H9 (cell line): Measurements from ENCODE around the gene PSMA2. TPM values are rescaled to one million over a fixed set of nuclear protein-coding genes. Genes with fewer than 3 reads are reported as not detected.

Source experiments
- DNase-seq: peaks from one replicate; pipeline ENCODE4 v3.0.0-alpha.2; 2017
- H2AFZ ChIP-seq: one replicate; pipeline ENCODE4 v1.6.1; 2013; ENCODE audit warnings: mild to moderate bottlenecking, low read length, control low read depth, moderate library complexity
- H2AK5ac ChIP-seq: 2 replicates; pipeline ENCODE4 v1.6.1; 2013; ENCODE audit warnings: low read length, control low read depth, mixed read lengths; ENCODE audit not compliant: insufficient read length
- H2BK120ac ChIP-seq: one replicate; pipeline ENCODE4 v1.6.1; 2013; ENCODE audit warnings: low read depth, mild to moderate bottlenecking, low read length, control low read depth, inconsistent platforms; ENCODE audit not compliant: poor library complexity, severe bottlenecking
- H2BK12ac ChIP-seq: 2 replicates; pipeline ENCODE4 v1.6.1; 2013; ENCODE audit warnings: low read length, control low read depth, mixed read lengths, low read depth; ENCODE audit not compliant: insufficient read length
- H2BK15ac ChIP-seq: 2 replicates; pipeline ENCODE4 v1.6.1; 2013; ENCODE audit warnings: low read depth, low read length, control low read depth
- H2BK20ac ChIP-seq: one replicate; pipeline ENCODE4 v1.6.1; 2013; ENCODE audit warnings: low read depth, mild to moderate bottlenecking, low read length, control low read depth, inconsistent platforms; ENCODE audit not compliant: poor library complexity, severe bottlenecking
- H2BK5ac ChIP-seq: 2 replicates; pipeline ENCODE4 v1.6.1; 2013; ENCODE audit warnings: low read length, control low read depth, mixed read lengths; ENCODE audit not compliant: insufficient read length
- H3K14ac ChIP-seq: 2 replicates; pipeline ENCODE4 v1.6.1; 2013; ENCODE audit warnings: low read length, control low read depth; ENCODE audit not compliant: insufficient read depth
- H3K18ac ChIP-seq: 2 replicates; pipeline ENCODE4 v1.6.1; 2013; ENCODE audit warnings: low read depth, mild to moderate bottlenecking, mixed read lengths, low read length, control low read depth; ENCODE audit not compliant: insufficient read length
- H3K23ac ChIP-seq: 2 replicates; pipeline ENCODE4 v1.6.1; 2013; ENCODE audit warnings: low read length, control low read depth, mixed read lengths, low read depth; ENCODE audit not compliant: insufficient read length
- H3K23me2 ChIP-seq: 2 replicates; pipeline ENCODE4 v1.6.1; 2013; ENCODE audit warnings: low read depth, mild to moderate bottlenecking, mixed read lengths, low read length, control low read depth; ENCODE audit not compliant: insufficient read length, poor library complexity, severe bottlenecking
- H3K27ac ChIP-seq: 2 replicates; pipeline ENCODE4 v1.5.1; 2013; ENCODE audit warnings: low read length, control low read depth, mixed read lengths, low read depth; ENCODE audit not compliant: insufficient read length
- H3K27me3 ChIP-seq: 2 replicates; pipeline ENCODE4 v1.6.1; 2013; ENCODE audit warnings: low read length, control low read depth, inconsistent platforms; ENCODE audit not compliant: insufficient read depth
- H3K4ac ChIP-seq: 2 replicates; pipeline ENCODE4 v1.6.1; 2013; ENCODE audit warnings: low read depth, mild to moderate bottlenecking, control low read depth, inconsistent platforms, low read length, moderate library complexity
- H3K4me1 ChIP-seq: 2 replicates; pipeline ENCODE4 v1.6.1; 2013; ENCODE audit warnings: low read length, control low read depth, inconsistent platforms; ENCODE audit not compliant: insufficient read depth
- H3K4me2 ChIP-seq: 2 replicates; pipeline ENCODE4 v1.6.1; 2013; ENCODE audit warnings: low read length, control low read depth, mixed read lengths; ENCODE audit not compliant: insufficient read length, insufficient read depth
- H3K56ac ChIP-seq: 2 replicates; pipeline ENCODE4 v1.6.1; 2013; ENCODE audit warnings: low read depth, mild to moderate bottlenecking, mixed read lengths, low read length, control low read depth; ENCODE audit not compliant: insufficient read length
- H3K79me1 ChIP-seq: 2 replicates; pipeline ENCODE4 v1.6.1; 2013; ENCODE audit warnings: low read depth, mild to moderate bottlenecking, moderate library complexity, low read length, control low read depth, inconsistent platforms; ENCODE audit not compliant: insufficient read depth, poor library complexity, severe bottlenecking
- H3K79me2 ChIP-seq: 2 replicates; pipeline ENCODE4 v1.6.1; 2013; ENCODE audit warnings: low read length, control low read depth, inconsistent platforms; ENCODE audit not compliant: insufficient read depth
- H3K9ac ChIP-seq: 2 replicates; pipeline ENCODE4 v1.6.1; 2013; ENCODE audit warnings: low read length, control low read depth, mixed read lengths; ENCODE audit not compliant: insufficient read length; ENCODE audit errors: extremely low read depth
- H3K9me3 ChIP-seq: one replicate; pipeline ENCODE4 v1.6.1; 2013; ENCODE audit warnings: low read depth, low read length, inconsistent platforms; ENCODE audit not compliant: control insufficient read depth
- H3T11ph ChIP-seq: one replicate; pipeline ENCODE4 v1.6.1; 2013; ENCODE audit warnings: mild to moderate bottlenecking, low read length, control low read depth, inconsistent platforms
- H4K20me1 ChIP-seq: one replicate; pipeline ENCODE4 v1.6.1; 2013; ENCODE audit not compliant: control insufficient read depth, insufficient read length, insufficient read depth
- H4K5ac ChIP-seq: 2 replicates; pipeline ENCODE4 v1.6.1; 2013; ENCODE audit warnings: low read depth, mild to moderate bottlenecking, mixed read lengths, low read length, control low read depth; ENCODE audit not compliant: insufficient read length
- H4K8ac ChIP-seq: replicated peaks from 2 replicates; pipeline ENCODE4 v1.6.1; 2013; ENCODE audit warnings: low read length, control low read depth, mixed read lengths, low read depth; ENCODE audit not compliant: insufficient read length
- H4K91ac ChIP-seq: 2 replicates; pipeline ENCODE4 v1.6.1; 2013; ENCODE audit warnings: low read depth, mild to moderate bottlenecking, moderate library complexity, mixed read lengths, low read length, control low read depth; ENCODE audit not compliant: insufficient read length
- H3K27ac Mint-ChIP-seq, 3 experiments: 2 replicates in 2 of 3; 3 replicates in 1 of 3; pipeline ENCODE4 v1.8.0; 2020 to 2021; ENCODE audit warnings: mixed read lengths in 3 of 3, mild to moderate bottlenecking in 1 of 3, moderate library complexity in 1 of 3
- H3K27me3 Mint-ChIP-seq: 2 replicates; pipeline ENCODE4 v1.8.0; 2021; ENCODE audit warnings: low read depth, mild to moderate bottlenecking, moderate library complexity, mixed read lengths
- H3K36me3 Mint-ChIP-seq, 3 experiments: 2 replicates in 2 of 3; 3 replicates in 1 of 3; pipeline ENCODE4 v1.8.0; 2020 to 2021; ENCODE audit warnings: low read depth in 3 of 3, mixed read lengths in 3 of 3; ENCODE audit not compliant: insufficient read depth in 1 of 3
- H3K4me1 Mint-ChIP-seq, 2 experiments: 2 replicates each; pipeline ENCODE4 v1.8.0; 2020; ENCODE audit warnings: mixed read lengths in 2 of 2
- H3K4me3 Mint-ChIP-seq, 2 experiments: 2 replicates in 1 of 2; 3 replicates in 1 of 2; pipeline ENCODE4 v1.8.0; 2020 to 2021; ENCODE audit warnings: mild to moderate bottlenecking in 2 of 2, mixed read lengths in 2 of 2, moderate library complexity in 1 of 2
- H3K9me3 Mint-ChIP-seq, 2 experiments: 2 replicates in 1 of 2; 3 replicates in 1 of 2; pipeline ENCODE4 v1.8.0; 2020; ENCODE audit warnings: mild to moderate bottlenecking in 2 of 2, mixed read lengths in 2 of 2, moderate library complexity in 1 of 2
- WGBS: extraction: QIAGEN DNeasy Blood & Tissue Kit; methylation state at CpG from one replicate; pipeline ENCODE4 v1.1.7; 2013; ENCODE audit warnings: missing lambda C conversion rate, low lambda C conversion rate, mixed read lengths; ENCODE audit not compliant: insufficient read length; ENCODE audit errors: extremely low coverage; 5-methylcytosine and 5-hydroxymethylcytosine counted together
- total RNA-seq: library from RNA; stranded (reverse); gene quantifications from 2 replicates; pipeline ENCODE4 v1.2.1, GENCODE V29; 2021
- TF ChIP-seq, protein P1 (sequence below): fragments of 200-600 bp; sonication (generic); conservative IDR thresholded peaks from 3 replicates; pipeline ENCODE4 v1.8.0; 2021; ENCODE audit warnings: antibody characterized with exemption, mild to moderate bottlenecking

PSMA2 gene
- total RNA-seq, 1 experiment from 2014 or later: 227 TPM

DNA sequence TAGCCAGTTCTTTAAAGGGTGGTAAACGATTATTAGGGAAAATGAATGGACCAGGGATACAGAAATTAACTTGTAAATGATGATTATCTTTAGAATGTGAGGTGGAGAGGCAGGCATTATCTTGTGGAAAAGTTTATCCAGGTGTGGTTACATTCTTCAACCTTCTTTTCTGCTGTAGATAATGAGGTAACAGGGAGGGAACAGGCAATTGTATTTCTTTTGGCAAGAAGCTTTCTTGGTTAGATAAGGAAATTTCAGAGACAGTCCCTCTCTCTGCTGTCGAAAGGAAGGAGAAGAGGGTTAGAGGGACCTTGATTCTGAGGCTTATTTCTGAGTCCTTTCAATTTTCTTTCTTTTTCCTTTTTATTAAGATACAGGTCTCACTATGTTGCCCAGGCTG is 32.3 kb upstream of the PSMA2 start:
- no peak overlapping the region for H2BK120ac ChIP-seq
- no peak overlapping the region for H3K56ac ChIP-seq
- H2BK15ac ChIP-seq: no peak overlapping the region
- H3K27ac Mint-ChIP-seq: no peak overlapping the region
- peaks cover 1% of the 10 kb centered on the region for H3K27me3 Mint-ChIP-seq
- no peaks in the 10 kb centered on the region for H3K23me2 ChIP-seq
- no peak overlapping the region for H3K23ac ChIP-seq
- H4K8ac ChIP-seq: no peak overlapping the region
- WGBS: 100% methylated on average over 1 of the region's 2 CpGs
- no peak overlapping the region for H3K18ac ChIP-seq
- H3K4me3 Mint-ChIP-seq: no peak overlapping the region
- no peak overlapping the region for H4K91ac ChIP-seq
- peaks cover 3 to 13% (median 10%) of the 10 kb centered on the region in 3 experiments for H3K36me3 Mint-ChIP-seq
- H3T11ph ChIP-seq: no peak overlapping the region
- no peak overlapping the region for H3K4ac ChIP-seq
- H3K79me2 ChIP-seq: no peaks in the 10 kb centered on the region
- TF ChIP-seq, protein P1, sequence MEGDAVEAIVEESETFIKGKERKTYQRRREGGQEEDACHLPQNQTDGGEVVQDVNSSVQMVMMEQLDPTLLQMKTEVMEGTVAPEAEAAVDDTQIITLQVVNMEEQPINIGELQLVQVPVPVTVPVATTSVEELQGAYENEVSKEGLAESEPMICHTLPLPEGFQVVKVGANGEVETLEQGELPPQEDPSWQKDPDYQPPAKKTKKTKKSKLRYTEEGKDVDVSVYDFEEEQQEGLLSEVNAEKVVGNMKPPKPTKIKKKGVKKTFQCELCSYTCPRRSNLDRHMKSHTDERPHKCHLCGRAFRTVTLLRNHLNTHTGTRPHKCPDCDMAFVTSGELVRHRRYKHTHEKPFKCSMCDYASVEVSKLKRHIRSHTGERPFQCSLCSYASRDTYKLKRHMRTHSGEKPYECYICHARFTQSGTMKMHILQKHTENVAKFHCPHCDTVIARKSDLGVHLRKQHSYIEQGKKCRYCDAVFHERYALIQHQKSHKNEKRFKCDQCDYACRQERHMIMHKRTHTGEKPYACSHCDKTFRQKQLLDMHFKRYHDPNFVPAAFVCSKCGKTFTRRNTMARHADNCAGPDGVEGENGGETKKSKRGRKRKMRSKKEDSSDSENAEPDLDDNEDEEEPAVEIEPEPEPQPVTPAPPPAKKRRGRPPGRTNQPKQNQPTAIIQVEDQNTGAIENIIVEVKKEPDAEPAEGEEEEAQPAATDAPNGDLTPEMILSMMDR: no peak
- peaks cover 4% of the 10 kb centered on the region; the same call in 1 of the 2 replicates for H3K4me1 ChIP-seq
- no peak for DNase-seq
- no peak overlapping the region for H3K4me2 ChIP-seq
- no peaks in the 10 kb centered on the region for H4K20me1 ChIP-seq
- H3K9me3 Mint-ChIP-seq: peaks cover 10% of the 10 kb centered on the region in 2 experiments; a peak in 4 of 5 replicates
- no peaks in the 10 kb centered on the region for H3K79me1 ChIP-seq
- H3K14ac ChIP-seq: no peak overlapping the region
- no peak overlapping the region for H2BK20ac ChIP-seq
- H3K4me1 Mint-ChIP-seq: peaks cover 22 to 23% of the 10 kb centered on the region in 2 experiments
- no peaks in the 10 kb centered on the region for H3K27me3 ChIP-seq
- H2BK12ac ChIP-seq: no peak overlapping the region
- no peak overlapping the region for H4K5ac ChIP-seq
- H2BK5ac ChIP-seq: no peak overlapping the region
- no peak overlapping the region for H2AK5ac ChIP-seq
- H2AFZ ChIP-seq: no peak overlapping the region
- H3K27ac ChIP-seq: no peak overlapping the region
- H3K9me3 ChIP-seq: peaks cover 6% of the 10 kb centered on the region
- H3K9ac ChIP-seq: no peak overlapping the region
